ENCODE measurements around the gene JUN.

DNA sequence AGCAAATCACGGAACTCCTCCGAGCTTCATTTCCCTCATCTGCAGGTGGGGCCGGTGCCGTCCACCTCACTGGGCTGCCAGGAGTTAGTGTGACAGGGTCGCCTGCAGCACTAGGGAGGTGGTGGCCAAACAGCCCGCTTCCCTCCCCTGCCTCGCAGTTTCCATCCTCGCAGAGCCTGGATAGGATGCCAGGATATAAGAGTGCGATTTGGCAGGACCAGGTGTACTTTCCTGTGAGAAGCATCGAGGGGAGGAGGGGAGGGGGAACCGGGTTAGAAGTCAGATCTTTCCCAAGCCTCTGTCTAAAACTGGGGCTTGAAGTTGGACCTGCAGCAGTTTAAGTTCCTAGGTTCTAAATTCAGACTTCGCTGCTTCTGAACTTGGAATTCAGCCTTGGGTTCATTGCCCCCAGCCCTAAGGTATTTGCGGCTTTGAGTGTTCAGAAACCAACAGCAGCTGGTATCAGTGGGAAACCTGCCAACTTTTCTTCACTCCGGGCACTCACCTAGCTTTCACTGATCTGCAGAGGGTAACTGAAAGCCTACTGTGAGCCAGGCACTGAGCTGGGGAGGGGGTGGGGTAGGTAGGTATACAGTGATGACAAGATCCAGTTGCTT is 1.7 kb upstream of the JUN start:
- TF ChIP-seq EP300 (IDR thresholded peaks at IDR 0.05; ENCODE audit: borderline replicate concordance in 1 of 2, low read depth in 1 of 2, low read length in 1 of 2), result peak in 1 of 2 experiments; percentile 34; a peak in 1 of 4 replicates
- TF ChIP-seq, protein P1, sequence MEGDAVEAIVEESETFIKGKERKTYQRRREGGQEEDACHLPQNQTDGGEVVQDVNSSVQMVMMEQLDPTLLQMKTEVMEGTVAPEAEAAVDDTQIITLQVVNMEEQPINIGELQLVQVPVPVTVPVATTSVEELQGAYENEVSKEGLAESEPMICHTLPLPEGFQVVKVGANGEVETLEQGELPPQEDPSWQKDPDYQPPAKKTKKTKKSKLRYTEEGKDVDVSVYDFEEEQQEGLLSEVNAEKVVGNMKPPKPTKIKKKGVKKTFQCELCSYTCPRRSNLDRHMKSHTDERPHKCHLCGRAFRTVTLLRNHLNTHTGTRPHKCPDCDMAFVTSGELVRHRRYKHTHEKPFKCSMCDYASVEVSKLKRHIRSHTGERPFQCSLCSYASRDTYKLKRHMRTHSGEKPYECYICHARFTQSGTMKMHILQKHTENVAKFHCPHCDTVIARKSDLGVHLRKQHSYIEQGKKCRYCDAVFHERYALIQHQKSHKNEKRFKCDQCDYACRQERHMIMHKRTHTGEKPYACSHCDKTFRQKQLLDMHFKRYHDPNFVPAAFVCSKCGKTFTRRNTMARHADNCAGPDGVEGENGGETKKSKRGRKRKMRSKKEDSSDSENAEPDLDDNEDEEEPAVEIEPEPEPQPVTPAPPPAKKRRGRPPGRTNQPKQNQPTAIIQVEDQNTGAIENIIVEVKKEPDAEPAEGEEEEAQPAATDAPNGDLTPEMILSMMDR (IDR thresholded peaks at IDR 0.05), result no peak
- no peak for TF ChIP-seq NRF1 (IDR thresholded peaks at IDR 0.05; ENCODE audit: low read depth, low read length)
- no peak for TF ChIP-seq FOXM1 (IDR thresholded peaks at IDR 0.05; ENCODE audit: low read depth)
- no peak for TF ChIP-seq POLR2AphosphoS5 (IDR thresholded peaks at IDR 0.05; ENCODE audit: low read depth, low read length)
- no peak for TF ChIP-seq CHD2 (IDR thresholded peaks at IDR 0.05; ENCODE audit: low read length, partially characterized antibody)
- TF ChIP-seq YY1 (IDR thresholded peaks at IDR 0.05; ENCODE audit: low read depth), result no peak
- no peak for TF ChIP-seq RAD21 (IDR thresholded peaks at IDR 0.05; ENCODE audit: low read length)
- TF ChIP-seq, protein P2, sequence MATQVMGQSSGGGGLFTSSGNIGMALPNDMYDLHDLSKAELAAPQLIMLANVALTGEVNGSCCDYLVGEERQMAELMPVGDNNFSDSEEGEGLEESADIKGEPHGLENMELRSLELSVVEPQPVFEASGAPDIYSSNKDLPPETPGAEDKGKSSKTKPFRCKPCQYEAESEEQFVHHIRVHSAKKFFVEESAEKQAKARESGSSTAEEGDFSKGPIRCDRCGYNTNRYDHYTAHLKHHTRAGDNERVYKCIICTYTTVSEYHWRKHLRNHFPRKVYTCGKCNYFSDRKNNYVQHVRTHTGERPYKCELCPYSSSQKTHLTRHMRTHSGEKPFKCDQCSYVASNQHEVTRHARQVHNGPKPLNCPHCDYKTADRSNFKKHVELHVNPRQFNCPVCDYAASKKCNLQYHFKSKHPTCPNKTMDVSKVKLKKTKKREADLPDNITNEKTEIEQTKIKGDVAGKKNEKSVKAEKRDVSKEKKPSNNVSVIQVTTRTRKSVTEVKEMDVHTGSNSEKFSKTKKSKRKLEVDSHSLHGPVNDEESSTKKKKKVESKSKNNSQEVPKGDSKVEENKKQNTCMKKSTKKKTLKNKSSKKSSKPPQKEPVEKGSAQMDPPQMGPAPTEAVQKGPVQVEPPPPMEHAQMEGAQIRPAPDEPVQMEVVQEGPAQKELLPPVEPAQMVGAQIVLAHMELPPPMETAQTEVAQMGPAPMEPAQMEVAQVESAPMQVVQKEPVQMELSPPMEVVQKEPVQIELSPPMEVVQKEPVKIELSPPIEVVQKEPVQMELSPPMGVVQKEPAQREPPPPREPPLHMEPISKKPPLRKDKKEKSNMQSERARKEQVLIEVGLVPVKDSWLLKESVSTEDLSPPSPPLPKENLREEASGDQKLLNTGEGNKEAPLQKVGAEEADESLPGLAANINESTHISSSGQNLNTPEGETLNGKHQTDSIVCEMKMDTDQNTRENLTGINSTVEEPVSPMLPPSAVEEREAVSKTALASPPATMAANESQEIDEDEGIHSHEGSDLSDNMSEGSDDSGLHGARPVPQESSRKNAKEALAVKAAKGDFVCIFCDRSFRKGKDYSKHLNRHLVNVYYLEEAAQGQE (IDR thresholded peaks at IDR 0.05; ENCODE audit: low read depth, low read length), result no peak
- peak; percentile 72 for TF ChIP-seq TCF12 (IDR thresholded peaks at IDR 0.05)
- TF ChIP-seq NFIC (IDR thresholded peaks at IDR 0.05; ENCODE audit: borderline replicate concordance), result peak; percentile 79
- TF ChIP-seq SIN3A (IDR thresholded peaks at IDR 0.05; ENCODE audit: borderline replicate concordance, low read depth, low read length), result no peak
- TF ChIP-seq GABPA (IDR thresholded peaks at IDR 0.05; ENCODE audit: low read depth), result no peak

Measured in SK-N-SH (cell line).